GM12878 (cell line): ENCODE measurements around the gene CCDC27. TPM values are rescaled to one million over a fixed set of nuclear protein-coding genes. Genes with fewer than 3 reads are reported as not detected.
"Not testable (repeated sequence)": the region's sequence is repeated elsewhere in the genome, so short reads cannot be mapped to it uniquely, and the experiment has no call there.

Source experiments
- ATAC-seq: fragments of 200-7000 bp; cut with Tn5 transposase; 3 replicates; pipeline ENCODE4 v1.9.1; 2020; ENCODE audit warnings: mild to moderate bottlenecking, moderate library complexity
- BruUV-seq: library from RNA; stranded (reverse); fragments of 400-500 nt; replicated peaks from 2 replicates; lab custom pipeline; 2021; lab: Mats Ljungman, UMichigan
- CTCF ChIA-PET: fragments of 300-600 bp; sonication (Branson Sonifier 250); formaldehyde crosslinking; extraction: SDS; loops from one replicate; lab custom pipeline; 2021; ENCODE audit warnings: inconsistent platforms; lab: Yijun Ruan, JAX
- POLR2A ChIA-PET: fragments of 350-600 bp; formaldehyde crosslinking; extraction: SDS; loops from one replicate; lab custom pipeline; 2021; ENCODE audit warnings: inconsistent platforms; lab: Charles Lee
- RAD21 ChIA-PET: fragments of 300-600 bp; sonication (Branson Sonifier 250); formaldehyde crosslinking; loops from one replicate; lab custom pipeline; 2023; ENCODE audit warnings: antibody characterized with exemption; ENCODE audit not compliant: unreplicated experiment; lab: Charles Lee
- SMC1A ChIA-PET: fragments of 300-600 bp; sonication (Branson Sonifier 250); formaldehyde crosslinking; loops from one replicate; lab custom pipeline; 2023; ENCODE audit not compliant: unreplicated experiment, uncharacterized antibody; lab: Charles Lee
- DNase-seq: peaks from one replicate; pipeline ENCODE4 v3.0.0-alpha.2; 2011; ENCODE audit warnings: low read depth, low spot score
- FAIRE-seq: peaks from 3 replicates; lab custom pipeline; 2011; peaks lifted over from hg19 to GRCh38; lab: Jason Lieb, UNC
- H2AFZ ChIP-seq: 2 replicates; pipeline ENCODE4 v1.6.0; 2011; ENCODE audit warnings: low read depth, low read length, control low read depth; ENCODE audit not compliant: control insufficient read depth
- H3K27ac ChIP-seq: 2 replicates; pipeline ENCODE4 v1.5.1; 2011; ENCODE audit warnings: control low read depth; ENCODE audit not compliant: control insufficient read depth, insufficient read depth
- H3K27me3 ChIP-seq, 2 experiments: replicated peaks in 1 of 2; 2 replicates each; pipeline versions ENCODE4 v1.6.0 to v1.6.1; 2011; ENCODE audit warnings: low read length in 1 of 2; ENCODE audit not compliant: control insufficient read depth in 2 of 2, insufficient read depth in 2 of 2
- H3K36me3 ChIP-seq, 2 experiments: 2 replicates each; pipeline ENCODE4 v1.5.1; 2011; ENCODE audit warnings: low read length in 1 of 2; ENCODE audit not compliant: control insufficient read depth in 2 of 2, insufficient read depth in 2 of 2
- H3K4me1 ChIP-seq: 2 replicates; pipeline ENCODE4 v1.6.1; 2011; ENCODE audit warnings: mild to moderate bottlenecking, low read length, moderate library complexity, mixed read lengths; ENCODE audit not compliant: control insufficient read depth, insufficient read depth
- H3K4me2 ChIP-seq: 2 replicates; pipeline ENCODE4 v1.6.0; 2011; ENCODE audit warnings: control low read depth; ENCODE audit not compliant: control insufficient read depth, insufficient read depth
- H3K4me3 ChIP-seq: fragments of 200-600 bp; sonication (generic); 2 replicates; pipeline ENCODE4 v1.5.1; 2016
- H3K79me2 ChIP-seq: 2 replicates; pipeline ENCODE4 v1.6.0; 2011; ENCODE audit warnings: low read length; ENCODE audit not compliant: control insufficient read depth, insufficient read depth
- H3K9ac ChIP-seq: 2 replicates; pipeline ENCODE4 v1.8.0; 2011; ENCODE audit warnings: low read length, control low read depth, mixed read lengths; ENCODE audit not compliant: control insufficient read depth, insufficient read depth
- H3K9me3 ChIP-seq: replicated peaks from 3 replicates; pipeline ENCODE4 v1.5.1; 2011; ENCODE audit warnings: mild to moderate bottlenecking, low read length; ENCODE audit not compliant: control insufficient read depth, insufficient read depth
- H4K20me1 ChIP-seq: 2 replicates; pipeline ENCODE4 v1.6.0; 2011; ENCODE audit not compliant: control insufficient read depth, insufficient read depth
- BRCA1 ChIP-seq: IDR thresholded peaks from 2 replicates; pipeline ENCODE4 v1.6.1; 2011; ENCODE audit warnings: low read depth, low read length, improper control_type of control experiment
- CBX3 ChIP-seq: fragments of 200-600 bp; sonication (generic); IDR thresholded peaks from 2 replicates; pipeline ENCODE4 v1.6.1; 2016; ENCODE audit warnings: low read depth, borderline replicate concordance
- DPF2 ChIP-seq: fragments of 450-650 bp; IDR thresholded peaks from 2 replicates; pipeline ENCODE4 v1.6.1; 2017; ENCODE audit warnings: mild to moderate bottlenecking
- HCFC1 ChIP-seq: fragments of 150-350 bp; IDR thresholded peaks from 2 replicates; pipeline ENCODE4 v1.6.1; 2014; ENCODE audit warnings: low read length
- IRF5 ChIP-seq: fragments of 450-650 bp; IDR thresholded peaks from 2 replicates; pipeline ENCODE4 v1.6.1; 2017; ENCODE audit warnings: borderline replicate concordance
- MXI1 ChIP-seq: fragments of 150-350 bp; IDR thresholded peaks from 2 replicates; pipeline ENCODE4 v1.6.1; 2011; ENCODE audit warnings: low read depth, mild to moderate bottlenecking, inconsistent platforms, low read length, improper control_type of control experiment
- NRF1 ChIP-seq: conservative IDR thresholded peaks from 2 replicates; pipeline ENCODE4 v1.6.1; 2011; ENCODE audit warnings: mild to moderate bottlenecking, low read depth, low read length, improper control_type of control experiment
- POLR2AphosphoS5 ChIP-seq: IDR thresholded peaks from 2 replicates; pipeline ENCODE4 v1.6.1; 2011; ENCODE audit warnings: mild to moderate bottlenecking, low read length, inconsistent platforms
- RELA ChIP-seq: fragments of 450-650 bp; IDR thresholded peaks from 2 replicates; pipeline ENCODE4 v1.8.0; 2014; ENCODE audit warnings: borderline replicate concordance; ENCODE audit not compliant: partially characterized antibody
- SP1 ChIP-seq: IDR thresholded peaks from one replicate; pipeline ENCODE4 v1.6.1; 2011; ENCODE audit warnings: low read depth, low read length
- STAT3 ChIP-seq: IDR thresholded peaks from 2 replicates; pipeline ENCODE4 v1.6.1; 2011; ENCODE audit warnings: low read depth, low read length, improper control_type of control experiment
- ZBED1 ChIP-seq: IDR thresholded peaks from 2 replicates; pipeline ENCODE4 v1.6.1; 2016; ENCODE audit warnings: borderline replicate concordance
- WGBS: methylation state at CpG from one replicate; pipeline ENCODE4 v1.1.6; 2016; ENCODE audit warnings: low lambda C conversion rate; ENCODE audit not compliant: insufficient replicate concordance, insufficient coverage; ENCODE audit errors: missing lambda C conversion rate; 5-methylcytosine and 5-hydroxymethylcytosine counted together
- in situ Hi-C: fragments of 300-500 bp; cut with MboI; formaldehyde crosslinking; loops from 9 replicates; pipeline ENCODE4 v1.14.3; 2018; ENCODE audit warnings: mixed read lengths
- intact Hi-C: fragments of 100-400 bp; cut with micrococcal nuclease; formaldehyde crosslinking; loops from one replicate; pipeline ENCODE4 v1.14.2; 2022; ENCODE audit not compliant: unreplicated experiment
- polyA plus RNA-seq, 11 experiments: library from polyadenylated mRNA; depleted of rRNA in 4 of 11; unstranded in 6 of 11; stranded (reverse) in 5 of 11; fragments of >200 nt; fragmentation: Nextera tagmentation in 4 of 11; fragmentation: Illumina TruSeq in 1 of 11; extraction: Ambion mirVana in 4 of 11; extraction: Trizol in 1 of 11; gene quantifications; 1 replicate in 1 of 11; 2 replicates in 10 of 11; pipeline versions ENCODE4 v1.2.1 to v1.2.3, GENCODE V29; 2011 to 2016; ENCODE audit warnings: inconsistent platforms in 2 of 11, missing spikeins in 2 of 11, low read depth in 1 of 11
- total RNA-seq, 4 experiments: library from RNA; depleted of rRNA in 3 of 4; stranded (reverse); fragments of >200 nt in 3 of 4; fragmentation: Illumina TruSeq in 1 of 4; extraction: Trizol in 1 of 4; gene quantifications; 2 replicates each; pipeline versions ENCODE4 v1.2.1 to v1.2.3, GENCODE V29; 2013 to 2021

The CCDC27 gene
- total and polyA plus RNA-seq, 10 of the 15 experiments (the other 5 are each of a cell fraction or from before 2014, with no cell fraction given), result 0.05 TPM; not detected in 9

DNA sequence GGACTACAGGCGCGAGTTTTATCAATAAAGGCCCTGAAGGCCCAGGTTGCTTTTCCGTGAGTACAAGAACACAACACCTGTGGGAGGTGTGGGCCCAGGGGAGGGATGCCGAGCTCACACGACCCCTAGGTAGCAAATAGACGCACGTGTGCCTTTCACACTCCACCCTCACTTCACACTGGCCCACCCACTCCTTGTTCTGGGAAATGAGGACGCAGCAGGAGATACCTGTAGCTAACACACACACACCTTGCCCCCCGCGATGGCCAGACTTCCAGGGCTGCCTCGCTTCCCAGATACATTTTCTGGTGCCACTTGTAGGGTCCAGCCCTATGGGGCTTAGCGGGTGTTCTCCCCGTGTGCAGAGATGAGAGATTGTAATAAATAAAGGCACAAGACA lies 4.3 kb upstream of the CCDC27 start:
- Histone ChIP-seq H3K4me2 (peak overlapping the region; percentile 87), H3K9me3 (no peaks in the 10 kb centered on the region), H3K4me1 (peaks cover 11% of the 10 kb centered on the region), H3K9ac (no peak overlapping the region; the same call in 1 of the 2 replicates), H3K27me3 (no peaks in the 10 kb centered on the region), H3K4me3 (peak overlapping the region; percentile 70), H3K79me2 (no peaks in the 10 kb centered on the region), H3K36me3 (no peaks in the 10 kb centered on the region)
- 60% methylated on average over 13 of the region's 13 CpGs for WGBS
- FAIRE-seq (no peak), ATAC-seq (no peak)
- in situ Hi-C loops, result no loop called here
- BruUV-seq, result no TSS peak
- TF ChIP-seq NRF1 (no peak), POLR2AphosphoS5 (no peak), IRF5 (no peak), RELA (no peak), BRCA1 (no peak), STAT3 (no peak), DPF2 (no peak), ZBED1 (no peak), SP1 (no peak), MXI1 (no peak), CBX3 (no peak), HCFC1 (no peak)
- TF ChIP-seq, all 136 proteins: peak for 0
- no peak overlapping the region for H3K27ac ChIP-seq
- peak overlapping the region; percentile 39; the same call in 1 of the 2 replicates for H2AFZ ChIP-seq
- POLR2A ChIA-PET, result no interaction called here
- no peaks in the 10 kb centered on the region for H4K20me1 ChIP-seq
- no peak for DNase-seq
- SMC1A ChIA-PET, result no interaction called here
- RAD21 ChIA-PET, result no interaction called here
- CTCF ChIA-PET, result interaction anchor here (1.7 kb wide), 1 partner anchor 24 kb away, joined by 4 read pairs; no protein-coding TSS in a partner anchor
- intact Hi-C loops, result no loop called here

DNA sequence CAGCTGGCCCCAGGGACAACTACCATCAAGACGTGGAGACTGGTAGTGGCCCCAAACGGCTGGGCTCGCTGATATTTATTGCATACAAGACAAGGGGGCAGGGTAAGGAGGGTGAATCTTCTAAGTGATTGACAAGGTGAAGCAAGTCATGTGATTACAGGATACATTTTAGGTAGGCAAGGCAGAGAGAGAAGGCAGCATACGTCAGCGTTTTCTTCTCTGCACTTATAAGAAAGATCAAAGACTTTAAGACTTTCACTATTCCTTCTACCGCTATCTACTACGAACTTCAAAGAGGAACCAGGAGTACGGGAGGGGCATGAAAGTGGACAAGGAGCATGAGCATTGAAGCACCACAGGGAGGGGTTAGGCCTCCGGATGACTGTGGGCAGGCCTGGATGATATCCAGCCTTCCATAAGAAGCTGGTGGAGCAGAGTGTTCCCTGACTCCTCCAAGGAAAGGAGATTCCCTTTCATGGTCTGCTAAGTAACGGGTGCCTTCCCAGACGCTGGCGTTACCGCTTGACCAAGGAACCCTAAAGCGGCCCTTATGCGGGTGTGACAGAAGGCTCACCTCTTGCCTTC lies 3.8 kb upstream of the CCDC27 start:
- ATAC-seq, in situ Hi-C loops, RAD21 ChIA-PET, BruUV-seq, DNase-seq, FAIRE-seq, H3K4me2 ChIP-seq, H3K4me3 ChIP-seq, H3K9ac ChIP-seq, H3K27me3 ChIP-seq, H2AFZ ChIP-seq, H3K36me3 ChIP-seq, POLR2A ChIA-PET, SMC1A ChIA-PET, H3K9me3 ChIP-seq, H4K20me1 ChIP-seq, H3K79me2 ChIP-seq, H3K27ac ChIP-seq, intact Hi-C loops: not testable (repeated sequence)
- H3K4me1 ChIP-seq, result peaks cover 11% of the 10 kb centered on the region
- CTCF ChIA-PET, result interaction anchor here (1.7 kb wide), 1 partner anchor 23 kb away, joined by 4 read pairs; no protein-coding TSS in a partner anchor
- WGBS, result 64% methylated on average over 15 of the region's 15 CpGs
